Panc1 (cell line): Measurements from ENCODE around the gene SHBG.

Source experiments
- CTCF ChIP-seq: fragments of 450-650 bp; IDR thresholded peaks from 2 replicates; pipeline ENCODE4 v1.5.1; 2017; ENCODE audit warnings: mild to moderate bottlenecking
- POLR2AphosphoS5 ChIP-seq: IDR thresholded peaks from 2 replicates; pipeline ENCODE4 v1.6.1; 2012; ENCODE audit warnings: mild to moderate bottlenecking, low read depth, low read length, moderate library complexity
- REST ChIP-seq, 2 experiments: IDR thresholded peaks; 2 replicates each; pipeline ENCODE4 v1.6.1; 2011 to 2012; ENCODE audit warnings: low read depth in 2 of 2, control low read depth in 1 of 2, low read length in 1 of 2, mild to moderate bottlenecking in 1 of 2, moderate library complexity in 1 of 2; ENCODE audit not compliant: insufficient read depth in 1 of 2

GRCh38 chr17:7632492-7632894 is 2.6 kb downstream of the SHBG start:
- TF ChIP-seq CTCF (peak; percentile 80), REST (IDR thresholded peaks at IDR 0.05; ENCODE audit: insufficient read depth in 1 of 2, low read depth in 2 of 2, low read length in 1 of 2) (no peak), POLR2AphosphoS5 (no peak)
